H1 (cell line): ENCODE results near the gene PPP3CB. TPM values are rescaled to one million over a fixed set of nuclear protein-coding genes. Genes with fewer than 3 reads are reported as not detected.

Source experiments
- CTCF ChIA-PET: fragments of 300-600 bp; sonication (Branson Sonifier 250); formaldehyde crosslinking; loops from one replicate; lab custom pipeline; 2021; ENCODE audit not compliant: partially characterized antibody; lab: Charles Lee
- POLR2A ChIA-PET: fragments of 300-600 bp; sonication (Branson Sonifier 250); formaldehyde crosslinking; loops from one replicate; lab custom pipeline; 2021; ENCODE audit warnings: inconsistent platforms; ENCODE audit not compliant: partially characterized antibody; lab: Charles Lee
- DNase-seq, 2 experiments: peaks; one replicate each; pipeline versions ENCODE4 v3.0.0 to v3.0.0-alpha.2; 2010 to 2022; ENCODE audit warnings: low spot score in 2 of 2, low read depth in 1 of 2, mixed read lengths in 1 of 2
- FAIRE-seq: peaks from 2 replicates; lab custom pipeline; 2011; peaks lifted over from hg19 to GRCh38; lab: Jason Lieb, UNC
- H2AFZ ChIP-seq: 2 replicates; pipeline ENCODE4 v1.8.1; 2012; ENCODE audit warnings: low read length, inconsistent platforms
- H2AK5ac ChIP-seq: 2 replicates; pipeline ENCODE4 v1.6.1; 2013; ENCODE audit warnings: low read depth, low read length
- H2BK120ac ChIP-seq: replicated peaks from 2 replicates; pipeline ENCODE3; 2013; ENCODE audit warnings: low read depth, low read length, inconsistent platforms
- H2BK12ac ChIP-seq: 2 replicates; pipeline ENCODE4 v1.6.1; 2013; ENCODE audit warnings: low read depth, low read length
- H2BK15ac ChIP-seq: 2 replicates; pipeline ENCODE4 v1.6.1; 2013; ENCODE audit warnings: low read length
- H2BK20ac ChIP-seq: 2 replicates; pipeline ENCODE4 v1.6.1; 2013; ENCODE audit warnings: low read length
- H2BK5ac ChIP-seq: 2 replicates; pipeline ENCODE4 v1.6.1; 2013; ENCODE audit warnings: low read depth, low read length
- H3K14ac ChIP-seq: 2 replicates; pipeline ENCODE4 v1.6.1; 2013; ENCODE audit warnings: inconsistent platforms; ENCODE audit not compliant: insufficient read length
- H3K18ac ChIP-seq: 2 replicates; pipeline ENCODE4 v1.6.1; 2013; ENCODE audit warnings: low read length; ENCODE audit errors: extremely low read depth
- H3K23ac ChIP-seq: 2 replicates; pipeline ENCODE4 v1.6.1; 2013; ENCODE audit warnings: inconsistent platforms; ENCODE audit not compliant: insufficient read length
- H3K23me2 ChIP-seq: 2 replicates; pipeline ENCODE4 v1.6.1; 2013; ENCODE audit warnings: low read depth, low read length
- H3K27ac ChIP-seq: 2 replicates; pipeline ENCODE4 v1.6.1; 2011; ENCODE audit warnings: low read depth, low read length, inconsistent platforms
- H3K27me3 ChIP-seq, 4 experiments: replicated peaks in 1 of 4; 1 replicate in 1 of 4; 2 replicates in 3 of 4; pipeline versions ENCODE4 v1.6.1 to v1.8.1; 2011 to 2013; ENCODE audit warnings: low read length in 3 of 4, mild to moderate bottlenecking in 3 of 4, inconsistent platforms in 2 of 4, mixed read lengths in 2 of 4, moderate library complexity in 1 of 4; ENCODE audit not compliant: control insufficient read depth in 3 of 4, insufficient read depth in 3 of 4; ENCODE audit errors: extremely low read depth in 1 of 4
- H3K36me3 ChIP-seq, 4 experiments: 2 replicates each; pipeline versions ENCODE4 v1.6.1 to v1.8.1; 2011 to 2013; ENCODE audit warnings: mild to moderate bottlenecking in 4 of 4, low read length in 3 of 4, moderate library complexity in 2 of 4, control low read depth in 1 of 4, inconsistent platforms in 1 of 4; ENCODE audit not compliant: insufficient read depth in 4 of 4, control insufficient read depth in 2 of 4
- H3K4ac ChIP-seq: replicated peaks from 2 replicates; pipeline ENCODE3; 2013; ENCODE audit warnings: low read length, low read depth, mixed read lengths, inconsistent platforms; ENCODE audit not compliant: insufficient read length
- H3K4me1 ChIP-seq, 4 experiments: replicated peaks in 1 of 4; 1 replicate in 1 of 4; 2 replicates in 3 of 4; pipeline versions ENCODE4 v1.6.1 to v1.8.1; 2011 to 2013; ENCODE audit warnings: low read length in 3 of 4, inconsistent platforms in 2 of 4, mixed read lengths in 1 of 4; ENCODE audit not compliant: insufficient read depth in 4 of 4, control insufficient read depth in 3 of 4
- H3K4me2 ChIP-seq, 2 experiments: 2 replicates each; pipeline versions ENCODE4 v1.6.1 to v1.8.1; 2011 to 2013; ENCODE audit warnings: low read depth in 2 of 2, low read length in 2 of 2, control low read depth in 1 of 2, inconsistent platforms in 1 of 2, mild to moderate bottlenecking in 1 of 2; ENCODE audit not compliant: insufficient read depth in 1 of 2
- H3K4me3 ChIP-seq, 4 experiments: fragments of 200-600, 300-600 bp in 1 of 4; sonication (generic), shearing (Covaris generic), sonication (Bioruptor Twin) in 1 of 4; 2 replicates each; pipeline versions ENCODE4 v1.5.1 to v1.8.1; 2011 to 2016; ENCODE audit warnings: low read length in 4 of 4, low read depth in 3 of 4, control low read depth in 2 of 4, inconsistent platforms in 2 of 4, mild to moderate bottlenecking in 2 of 4, mixed read lengths in 1 of 4, moderate library complexity in 1 of 4; ENCODE audit not compliant: insufficient read depth in 2 of 4; ENCODE audit errors: extremely low read depth in 1 of 4
- H3K56ac ChIP-seq: replicated peaks from 2 replicates; pipeline ENCODE3; 2013; ENCODE audit warnings: low read depth, mild to moderate bottlenecking, mixed read lengths, low read length, inconsistent platforms; ENCODE audit not compliant: insufficient read length
- H3K79me1 ChIP-seq: 2 replicates; pipeline ENCODE4 v1.6.1; 2013; ENCODE audit warnings: low read depth, low read length, control low read depth
- H3K79me2 ChIP-seq, 2 experiments: 2 replicates each; pipeline versions ENCODE4 v1.6.1 to v1.8.1; 2012 to 2013; ENCODE audit warnings: low read length in 2 of 2, mild to moderate bottlenecking in 2 of 2, inconsistent platforms in 1 of 2; ENCODE audit not compliant: insufficient read depth in 2 of 2, control insufficient read depth in 1 of 2
- H3K9ac ChIP-seq, 4 experiments: replicated peaks in 1 of 4; 1 replicate in 1 of 4; 2 replicates in 3 of 4; pipeline versions ENCODE4 v1.6.1 to v1.8.1; 2011 to 2013; ENCODE audit warnings: low read depth in 3 of 4, low read length in 3 of 4, control low read depth in 2 of 4, mild to moderate bottlenecking in 2 of 4, moderate library complexity in 2 of 4, inconsistent platforms in 1 of 4; ENCODE audit errors: extremely low read depth in 1 of 4
- H3K9me3 ChIP-seq, 2 experiments: 2 replicates each; pipeline versions ENCODE4 v1.6.1 to v1.8.1; 2012 to 2013; ENCODE audit warnings: mild to moderate bottlenecking in 2 of 2, moderate library complexity in 2 of 2, control low read depth in 1 of 2, inconsistent platforms in 1 of 2, low read depth in 1 of 2, low read length in 1 of 2, mixed read lengths in 1 of 2; ENCODE audit not compliant: insufficient read depth in 2 of 2
- H4K20me1 ChIP-seq, 2 experiments: replicated peaks in 1 of 2; 2 replicates each; pipeline versions ENCODE3 to v1.8.1; 2011 to 2013; ENCODE audit warnings: inconsistent platforms in 2 of 2, low read length in 2 of 2, mild to moderate bottlenecking in 1 of 2; ENCODE audit not compliant: insufficient read depth in 2 of 2, control insufficient read depth in 1 of 2
- H4K5ac ChIP-seq: 2 replicates; pipeline ENCODE4 v1.6.1; 2013; ENCODE audit warnings: low read length, low read depth, mixed read lengths, inconsistent platforms; ENCODE audit not compliant: insufficient read length
- H4K8ac ChIP-seq: 2 replicates; pipeline ENCODE4 v1.8.0; 2013; ENCODE audit warnings: mild to moderate bottlenecking, moderate library complexity, low read length, inconsistent platforms; ENCODE audit not compliant: insufficient read depth; ENCODE audit errors: extremely low read depth
- H4K91ac ChIP-seq: replicated peaks from 2 replicates; pipeline ENCODE3; 2013; ENCODE audit warnings: low read length, mixed read lengths, inconsistent platforms; ENCODE audit not compliant: insufficient read length
- ATF2 ChIP-seq: IDR thresholded peaks from 2 replicates; pipeline ENCODE4 v1.6.1; 2012; ENCODE audit warnings: low read length, inconsistent platforms
- CBX8 ChIP-seq: fragments of 300-800, 300-1000 bp; sonication (generic); IDR thresholded peaks from 2 replicates; pipeline ENCODE4 v1.7.1; 2016; ENCODE audit warnings: low read depth, low read length, borderline replicate concordance
- EP300 ChIP-seq, 2 experiments: IDR thresholded peaks; 1 replicate in 1 of 2; 2 replicates in 1 of 2; pipeline ENCODE4 v1.6.1; 2011 to 2012; ENCODE audit warnings: low read depth in 2 of 2, low read length in 2 of 2, mild to moderate bottlenecking in 2 of 2, borderline replicate concordance in 1 of 2, inconsistent platforms in 1 of 2, moderate library complexity in 1 of 2
- KDM5A ChIP-seq: fragments of 200-600 bp; IDR thresholded peaks from 2 replicates; pipeline ENCODE4 v1.7.1; 2012; ENCODE audit warnings: mild to moderate bottlenecking, low read length, inconsistent platforms, mixed read lengths
- NANOG ChIP-seq: IDR thresholded peaks from 2 replicates; pipeline ENCODE4 v1.6.1; 2011; ENCODE audit warnings: low read length, low read depth, mild to moderate bottlenecking, inconsistent platforms; ENCODE audit not compliant: insufficient read depth, poor library complexity, severe bottlenecking
- RBBP5 ChIP-seq: IDR thresholded peaks from 2 replicates; pipeline ENCODE4 v1.7.1; 2012; ENCODE audit warnings: low read depth, mild to moderate bottlenecking, inconsistent platforms, low read length, moderate library complexity, borderline replicate concordance
- SIN3A ChIP-seq, 2 experiments: IDR thresholded peaks in 1 of 2; conservative IDR thresholded peaks in 1 of 2; 2 replicates each; pipeline ENCODE4 v1.6.1; 2011 to 2012; ENCODE audit warnings: low read length in 2 of 2, improper control_type of control experiment in 1 of 2, low read depth in 1 of 2, mild to moderate bottlenecking in 1 of 2
- TCF12 ChIP-seq: IDR thresholded peaks from 2 replicates; pipeline ENCODE4 v1.6.1; 2011; ENCODE audit warnings: low read depth, mild to moderate bottlenecking, low read length
- ZNF274 ChIP-seq: IDR thresholded peaks from 2 replicates; pipeline ENCODE4 v1.7.0; 2012; ENCODE audit warnings: low read length, borderline replicate concordance; ENCODE audit errors: extremely low read depth
- WGBS, 2 experiments: shearing (Covaris generic) in 1 of 2; methylation state at CpG; one replicate each; pipeline versions ENCODE4 v1.1.6 to v1.1.7; 2013 to 2015; ENCODE audit warnings: low lambda C conversion rate in 2 of 2, mixed read lengths in 2 of 2, inconsistent platforms in 1 of 2, low coverage in 1 of 2, missing lambda C conversion rate in 1 of 2; ENCODE audit not compliant: insufficient replicate concordance in 2 of 2, insufficient coverage in 1 of 2, insufficient read length in 1 of 2; ENCODE audit errors: extremely low coverage in 1 of 2, missing lambda C conversion rate in 1 of 2; 5-methylcytosine and 5-hydroxymethylcytosine counted together
- polyA plus RNA-seq, 7 experiments: library from polyadenylated mRNA; depleted of rRNA in 3 of 7; stranded (reverse) in 5 of 7; unstranded in 2 of 7; fragments of >200 nt in 5 of 7; fragments of 200-250 nt in 2 of 7; gene quantifications; 1 replicate in 5 of 7; 2 replicates in 1 of 7; 4 replicates in 1 of 7; pipeline versions ENCODE4 v1.2.1 to v1.2.3, GENCODE V29; 2011 to 2013; ENCODE audit warnings: missing spikeins in 2 of 7, mixed read lengths in 2 of 7
- total RNA-seq: library from RNA; stranded (reverse); fragmentation: NEBNext Ultra II Directional; extraction: Animal tissue kit (Norgen Biotek cat#: 25700); gene quantifications from 2 replicates; pipeline ENCODE4 v1.2.1, GENCODE V29; 2021

The PPP3CB gene
- total and polyA plus RNA-seq, 2 of the 8 experiments (the other 6 are each of a cell fraction or from before 2014, with no cell fraction given) = 10.5 to 36.3 TPM

- Histone ChIP-seq H3K23ac (no peak within 1 kb of the TSS), H2AK5ac (no peak within 1 kb of the TSS), H3K4me2 (peak within 1 kb of the TSS; percentile 76 to 91), H3K9me3 (no peaks in the 10 kb centered on the region), H3K56ac (peak within 1 kb of the TSS; percentile 80), H3K23me2 (peaks cover 7% of the 10 kb centered on the region), H3K9ac (peak within 1 kb of the TSS; percentile 87 to 90 (median 88)), H3K27me3 (no peaks in the 10 kb centered on the region), H4K20me1 (no peaks in the 10 kb centered on the region), H4K91ac (peak within 1 kb of the TSS; percentile 89), H3K4ac (peak within 1 kb of the TSS; percentile 95), H3K27ac (peak within 1 kb of the TSS; percentile 91), H3K14ac (no peak within 1 kb of the TSS), H2BK5ac (peak within 1 kb of the TSS; percentile 96), H2BK20ac (no peak within 1 kb of the TSS), H3K4me1 (peaks cover 2 to 8% (median 4%) of the 10 kb centered on the region in 4 experiments; a peak in 5 of 7 replicates), H4K8ac (peak within 1 kb of the TSS; percentile 95), H2BK15ac (no peak within 1 kb of the TSS), H2BK120ac (no peak within 1 kb of the TSS), H3K18ac (peak within 1 kb of the TSS; percentile 88), H2BK12ac (no peak within 1 kb of the TSS), H2AFZ (peak within 1 kb of the TSS; percentile 66), H3K4me3 (peak within 1 kb of the TSS; percentile 88 to 99 (median 92)), H3K79me1 (peaks cover 2% of the 10 kb centered on the region; the same call in 1 of the 2 replicates), H3K79me2 (peaks cover 0 to 41% of the 10 kb centered on the region in 2 experiments; a peak in 3 of 4 replicates), H3K36me3 (no peaks in the 10 kb centered on the region; a peak in 1 of 8 replicates), H4K5ac (peak within 1 kb of the TSS; percentile 93)
- 2% methylated on average over 58 of the region's 62 CpGs; no CpG with 5 or more reads in 1 of the 2 experiments for WGBS, 2 experiments
- POLR2A ChIA-PET = interaction anchor here (1.0 to 3.6 kb wide), 10 partner anchors 10 to 179 kb away, joined by 3 to 21 read pairs (median 4); partner anchors contain the start of genes DNAJC9, MRPS16 and PPP3CB
- FAIRE-seq (no peak), DNase-seq (peak; percentile 62 to 95)
- CTCF ChIA-PET = no interaction called here
- no peak for TF ChIP-seq KDM5A
- peak in 1 of 2 experiments; percentile 92; a peak in 2 of 4 replicates for TF ChIP-seq SIN3A (conservative IDR thresholded peaks at IDR 0.05 in 1 of 2, IDR thresholded peaks at IDR 0.05 in 1 of 2; ENCODE audit: low read depth in 1 of 2, low read length in 2 of 2)
- no peak for TF ChIP-seq EP300 (IDR thresholded peaks at IDR 0.05; ENCODE audit: borderline replicate concordance in 1 of 2, low read depth in 2 of 2, low read length in 2 of 2)
- no peak for TF ChIP-seq CBX8
- TF ChIP-seq RBBP5 = no peak
- no peak for TF ChIP-seq ZNF274
- TF ChIP-seq TCF12 = no peak
- no peak for TF ChIP-seq NANOG
- TF ChIP-seq ATF2 = no peak
These were observed 82.1 kb downstream of the PPP3CB start, which contains the start of gene ANXA7 for GRCh38 chr10:73413528-73414229. ANXA7 (minus strand) TSS chr10:73414058; CDS start chr10:73400856, 13,202 bp downstream.
